Thymus (tissue), 11 donors: ENCODE data around the gene ARHGEF17. TPM values are rescaled to one million over a fixed set of nuclear protein-coding genes. Genes with fewer than 3 reads are reported as not detected.
A peak's percentile ranks its signal among the peaks of the same experiment; 100 is the strongest.

Source experiments
- DNase-seq, 9 donors: peaks; one replicate each; pipeline ENCODE4 v3.0.0-alpha.2; 2013; ENCODE audit warnings: low spot score in 9 of 9, low read depth in 6 of 9, missing footprints in 1 of 9
- H3K27ac ChIP-seq, 2 donors: one replicate each; pipeline ENCODE4 v1.5.1; 2013; ENCODE audit warnings: control low read depth in 1 of 2, low read depth in 1 of 2, low read length in 1 of 2, mild to moderate bottlenecking in 1 of 2, moderate library complexity in 1 of 2
- H3K27me3 ChIP-seq, 2 donors: one replicate each; pipeline ENCODE4 v1.5.1; 2013; ENCODE audit warnings: low read length in 1 of 2; ENCODE audit not compliant: control insufficient read depth in 2 of 2, insufficient read depth in 1 of 2
- H3K36me3 ChIP-seq, 2 donors: one replicate each; pipeline ENCODE4 v1.5.1; 2013; ENCODE audit warnings: low read length in 1 of 2, mild to moderate bottlenecking in 1 of 2, moderate library complexity in 1 of 2; ENCODE audit not compliant: control insufficient read depth in 2 of 2, insufficient read depth in 2 of 2
- H3K4me1 ChIP-seq, 2 donors: one replicate each; pipeline ENCODE4 v1.5.1; 2013; ENCODE audit warnings: low read length in 2 of 2; ENCODE audit not compliant: control insufficient read depth in 2 of 2, insufficient read depth in 2 of 2
- H3K4me3 ChIP-seq, 2 donors: one replicate each; pipeline ENCODE4 v1.5.1; 2013; ENCODE audit warnings: low read length in 2 of 2, control low read depth in 1 of 2, mild to moderate bottlenecking in 1 of 2
- H3K9me3 ChIP-seq, 2 donors: one replicate each; pipeline ENCODE4 v1.5.1; 2013; ENCODE audit warnings: low read length in 1 of 2, mild to moderate bottlenecking in 1 of 2; ENCODE audit not compliant: control insufficient read depth in 2 of 2, insufficient read depth in 1 of 2
- WGBS: extraction: QIAGEN DNeasy Blood & Tissue Kit; methylation state at CpG from one replicate; pipeline ENCODE4 v1.1.7; 2013; 5-methylcytosine and 5-hydroxymethylcytosine counted together
- polyA plus RNA-seq: library from polyadenylated mRNA; stranded (reverse); fragments of 200-250 nt; gene quantifications from one replicate; pipeline ENCODE4 v1.2.3, GENCODE V29; 2013
- total RNA-seq: library from RNA; stranded (reverse); fragments of 120-200 nt; gene quantifications from one replicate; pipeline ENCODE4 v1.2.4, GENCODE V29; 2013
- donor health status: healthy.

ARHGEF17 gene
- total and polyA plus RNA-seq, 2 donors, result 2.5 to 8.9 TPM

DNA sequence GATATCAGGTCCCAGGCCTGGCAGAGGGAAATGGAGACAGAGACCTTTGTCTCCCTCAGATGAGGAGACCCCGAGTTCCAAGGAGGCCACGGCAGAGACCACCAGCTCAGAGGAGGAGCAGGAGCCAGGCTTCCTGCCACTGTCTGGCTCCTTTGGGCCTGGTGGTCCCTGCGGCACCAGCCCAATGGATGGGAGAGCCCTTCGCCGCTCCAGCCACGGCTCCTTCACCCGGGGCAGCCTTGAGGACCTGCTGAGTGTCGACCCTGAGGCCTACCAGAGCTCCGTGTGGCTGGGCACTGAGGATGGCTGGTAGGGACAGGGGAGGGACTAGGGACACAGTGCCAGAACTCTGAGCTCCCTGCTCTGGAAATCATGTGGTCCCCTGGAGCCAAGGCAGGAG lies 55.1 kb downstream of the ARHGEF17 start:
- WGBS, result 98% methylated on average over 9 of the region's 9 CpGs
- no peaks in the 10 kb centered on the region for H3K36me3 ChIP-seq
- H3K4me3 ChIP-seq, result no peak overlapping the region
- H3K4me1 ChIP-seq, result peaks cover 4 to 10% of the 10 kb centered on the region in 2 donors
- no peak overlapping the region for H3K27ac ChIP-seq
- no peaks in the 10 kb centered on the region for H3K9me3 ChIP-seq
- no peak for DNase-seq
- no peaks in the 10 kb centered on the region for H3K27me3 ChIP-seq

DNA sequence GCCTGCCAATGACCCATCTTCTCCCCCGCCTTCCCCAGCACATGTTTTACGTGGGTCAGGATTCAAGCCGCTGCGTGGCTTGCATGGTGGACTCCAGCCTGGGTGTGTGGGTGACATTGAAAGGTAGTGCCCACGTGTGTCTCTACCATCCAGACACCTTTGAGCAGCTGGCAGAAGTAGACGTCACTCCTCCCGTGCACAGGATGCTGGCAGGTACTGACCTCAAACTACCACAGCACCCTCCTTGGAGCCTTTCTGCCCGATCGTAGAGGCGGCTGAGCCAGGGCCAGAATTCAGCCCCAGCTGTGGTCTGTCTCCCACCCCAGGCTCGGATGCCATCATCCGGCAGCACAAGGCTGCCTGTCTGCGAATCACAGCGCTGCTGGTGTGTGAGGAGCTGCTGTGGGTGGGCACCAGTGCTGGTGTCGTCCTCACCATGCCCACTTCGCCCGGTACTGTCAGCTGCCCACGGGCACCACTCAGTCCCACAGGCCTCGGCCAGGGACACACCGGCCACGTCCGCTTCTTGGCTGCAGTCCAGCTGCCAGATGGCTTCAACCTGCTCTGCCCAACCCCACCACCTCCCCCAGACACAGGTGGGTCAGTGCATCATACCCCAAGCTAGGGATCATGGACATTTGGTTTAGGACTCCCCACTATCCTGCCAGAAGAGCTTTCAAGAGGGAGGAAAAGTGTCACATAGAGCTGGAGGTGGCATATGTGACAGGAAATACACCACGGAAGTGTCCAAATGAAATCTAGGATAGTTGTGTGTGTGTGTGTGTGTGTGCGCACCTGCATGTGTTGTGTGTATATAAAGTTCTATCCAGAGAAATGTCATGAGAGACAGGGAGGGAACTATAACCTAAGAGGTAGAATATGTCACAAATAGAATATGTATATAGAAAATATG lies 57.5 kb downstream of the ARHGEF17 start:
- H3K27ac ChIP-seq, result peak overlapping the region; percentile 39 to 55

DNA sequence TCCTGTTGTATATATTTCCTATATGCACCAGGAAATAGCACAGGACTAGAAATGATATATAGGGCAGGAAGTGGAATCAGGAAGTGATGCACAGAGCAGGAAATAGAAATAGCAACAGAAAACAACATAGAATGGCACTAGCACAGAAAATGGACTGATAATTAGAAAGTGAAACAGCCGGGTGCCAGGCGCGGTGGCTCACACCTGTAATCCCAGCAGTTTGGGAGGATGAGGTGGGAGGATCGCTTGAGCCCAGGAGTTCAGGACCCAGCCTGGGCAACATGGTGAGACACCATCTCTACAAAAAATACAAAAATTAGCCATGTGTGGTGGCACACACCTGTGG lies 58.2 kb downstream of the ARHGEF17 start:
- Histone ChIP-seq H3K4me1 (peaks cover 4 to 10% of the 10 kb centered on the region in 2 donors), H3K4me3 (no peak overlapping the region), H3K36me3 (no peaks in the 10 kb centered on the region), H3K9me3 (no peaks in the 10 kb centered on the region), H3K27me3 (no peaks in the 10 kb centered on the region), H3K27ac (peak overlapping the region; percentile 69 to 88)
- DNase-seq, result peak in 1 of 9 donors; percentile 52
- WGBS, result 94% methylated on average over 4 of the region's 4 CpGs

More for the DNA sequence above, 57.5 kb downstream of the ARHGEF17 start:
- H3K27me3 ChIP-seq, result no peaks in the 10 kb centered on the region
- H3K9me3 ChIP-seq, result no peaks in the 10 kb centered on the region
- no peaks in the 10 kb centered on the region for H3K36me3 ChIP-seq
- peaks cover 4 to 10% of the 10 kb centered on the region in 2 donors for H3K4me1 ChIP-seq
- 92% methylated on average over 24 of the region's 24 CpGs for WGBS
- no peak overlapping the region for H3K4me3 ChIP-seq
- no peak for DNase-seq

DNA sequence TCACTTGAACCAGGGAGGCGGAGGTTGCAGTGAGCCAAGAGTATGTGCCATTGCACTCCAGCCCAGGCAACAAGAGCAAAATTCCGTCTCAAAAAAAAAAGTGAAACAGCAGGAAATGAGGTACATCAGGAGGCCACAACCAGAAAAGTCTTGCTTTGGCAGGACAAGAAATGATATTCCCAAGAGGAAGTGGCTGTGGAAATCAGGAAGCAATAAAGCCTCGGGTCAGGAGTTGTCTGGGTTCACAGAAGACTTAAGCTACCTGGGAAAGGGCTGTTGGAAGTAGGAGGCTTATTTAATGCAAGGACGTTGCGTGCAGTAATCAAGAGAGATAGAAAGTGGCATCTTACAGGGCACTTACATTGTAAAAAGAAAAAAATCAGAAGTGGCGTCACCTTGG lies 58.9 kb downstream of the ARHGEF17 start:
- 96% methylated on average over 6 of the region's 6 CpGs for WGBS
- Histone ChIP-seq H3K4me3 (no peak overlapping the region), H3K27me3 (no peaks in the 10 kb centered on the region), H3K4me1 (peaks cover 4 to 10% of the 10 kb centered on the region in 2 donors), H3K27ac (no peak overlapping the region), H3K36me3 (no peaks in the 10 kb centered on the region), H3K9me3 (no peaks in the 10 kb centered on the region)
- DNase-seq, result no peak

DNA sequence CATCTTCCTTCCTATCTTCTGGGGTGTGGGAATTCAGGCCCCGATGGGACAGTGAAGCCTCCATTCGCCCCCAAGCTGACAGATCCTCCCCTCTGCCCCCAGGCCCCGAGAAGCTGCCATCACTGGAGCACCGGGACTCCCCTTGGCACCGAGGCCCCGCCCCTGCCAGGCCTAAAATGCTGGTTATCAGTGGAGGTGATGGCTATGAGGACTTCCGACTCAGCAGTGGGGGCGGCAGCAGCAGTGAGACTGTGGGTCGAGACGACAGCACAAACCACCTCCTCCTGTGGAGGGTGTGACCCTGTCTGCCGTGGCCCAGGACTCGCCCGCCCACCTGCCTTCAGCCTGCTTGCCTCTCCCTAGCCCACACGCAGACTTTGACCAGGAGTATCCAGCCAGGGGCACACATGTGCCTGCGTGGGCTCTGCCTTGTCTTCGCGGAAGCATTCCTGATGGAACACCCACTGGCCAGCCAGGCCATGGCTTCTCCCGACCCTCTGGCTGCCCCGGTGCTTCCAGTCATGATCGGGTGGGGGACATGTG lies 59.5 kb downstream of the ARHGEF17 start:
- DNase-seq, result no peak
- H3K36me3 ChIP-seq, result no peaks in the 10 kb centered on the region
- WGBS, result 94% methylated on average over 20 of the region's 20 CpGs
- no peaks in the 10 kb centered on the region for H3K27me3 ChIP-seq
- peaks cover 4 to 10% of the 10 kb centered on the region in 2 donors for H3K4me1 ChIP-seq
- H3K4me3 ChIP-seq, result no peak overlapping the region
- H3K9me3 ChIP-seq, result no peaks in the 10 kb centered on the region
- no peak overlapping the region for H3K27ac ChIP-seq

DNA sequence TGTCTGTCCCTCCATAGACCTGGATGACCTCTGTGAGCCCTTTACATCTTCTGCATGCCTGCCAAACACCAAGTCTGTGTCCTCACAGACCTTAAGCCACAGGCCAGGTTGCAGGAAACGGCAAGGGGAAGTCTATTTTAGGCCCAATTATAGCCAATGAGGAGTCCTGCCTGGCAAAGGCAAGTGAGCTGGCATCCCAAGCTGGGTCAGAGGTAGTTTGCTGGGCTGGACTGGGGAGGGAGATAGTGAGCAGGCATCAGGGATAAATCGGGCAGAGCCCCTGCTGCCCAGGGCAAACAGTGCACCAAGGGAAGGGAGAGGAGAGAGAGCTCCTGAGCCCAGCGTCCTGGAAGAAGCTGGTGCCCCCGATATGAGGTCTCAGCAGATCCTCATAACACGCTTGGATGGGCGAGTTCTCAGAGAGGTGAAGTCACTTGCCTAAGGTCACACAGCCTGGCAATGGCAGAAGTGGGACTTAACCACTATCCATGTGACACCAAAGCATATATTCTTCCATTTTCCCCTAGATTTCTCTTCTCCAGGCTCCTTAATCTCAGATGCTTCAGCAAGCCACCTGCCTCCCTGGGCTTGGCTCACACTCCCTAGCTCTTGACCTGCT lies 64.4 kb downstream of the ARHGEF17 start:
- Histone ChIP-seq H3K27me3 (no peaks in the 10 kb centered on the region), H3K9me3 (no peaks in the 10 kb centered on the region), H3K36me3 (no peaks in the 10 kb centered on the region), H3K4me3 (no peak overlapping the region), H3K4me1 (peaks cover 8 to 15% of the 10 kb centered on the region in 2 donors), H3K27ac (no peak overlapping the region)
- DNase-seq, result no peak
- WGBS, result 57% methylated on average over 6 of the region's 6 CpGs

DNA sequence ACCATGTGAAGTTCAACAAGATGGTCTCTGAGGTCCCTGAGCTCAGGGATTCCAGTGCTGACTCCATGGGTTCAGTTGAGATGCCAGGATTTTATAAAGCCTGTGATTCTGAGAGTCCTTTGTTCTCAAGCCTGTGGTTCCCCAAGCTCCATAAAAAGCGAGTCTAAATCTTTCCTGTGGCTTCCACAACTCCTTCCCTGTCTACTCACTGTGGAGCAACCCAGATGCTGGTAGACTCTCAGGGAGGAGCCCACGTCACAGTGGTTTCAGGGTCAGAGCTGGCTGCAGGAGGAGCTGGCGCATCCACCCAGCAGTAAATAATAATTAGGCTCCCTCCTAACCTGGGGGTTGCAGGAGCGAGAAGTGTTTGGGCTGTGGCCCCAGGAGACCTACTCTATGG lies 66.1 kb downstream of the ARHGEF17 start:
- Histone ChIP-seq H3K27me3 (no peaks in the 10 kb centered on the region), H3K4me1 (peaks cover 11 to 31% of the 10 kb centered on the region in 2 donors), H3K4me3 (no peak overlapping the region), H3K36me3 (no peaks in the 10 kb centered on the region), H3K9me3 (no peaks in the 10 kb centered on the region), H3K27ac (no peak overlapping the region)
- 95% methylated on average over 4 of the region's 4 CpGs for WGBS
- DNase-seq, result no peak

DNA sequence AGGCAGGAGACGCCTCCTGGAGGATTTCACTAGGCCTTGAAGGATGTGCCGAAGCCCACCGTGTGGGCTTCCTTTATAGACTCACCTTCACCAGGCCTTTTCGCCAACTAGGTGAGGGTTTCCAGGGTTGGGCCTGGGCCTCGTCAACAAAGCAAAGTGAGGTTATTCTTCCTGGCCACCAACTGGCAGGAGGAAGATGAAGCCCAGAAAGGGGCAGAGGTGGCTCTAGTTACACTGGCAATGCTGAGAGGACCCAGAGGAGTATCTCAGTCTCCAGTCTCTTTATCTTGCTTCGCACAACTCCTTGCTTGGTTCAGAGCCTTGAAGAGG lies 67.7 kb downstream of the ARHGEF17 start:
- peak overlapping the region; percentile 38 to 65 for H3K27ac ChIP-seq
- peak in 1 of 9 donors; percentile 56 for DNase-seq
- no peaks in the 10 kb centered on the region for H3K9me3 ChIP-seq
- H3K36me3 ChIP-seq, result no peaks in the 10 kb centered on the region
- WGBS, result 71% methylated on average over 6 of the region's 6 CpGs
- no peak overlapping the region for H3K4me3 ChIP-seq
- peaks cover 11 to 46% of the 10 kb centered on the region in 2 donors for H3K4me1 ChIP-seq
- no peaks in the 10 kb centered on the region for H3K27me3 ChIP-seq

DNA sequence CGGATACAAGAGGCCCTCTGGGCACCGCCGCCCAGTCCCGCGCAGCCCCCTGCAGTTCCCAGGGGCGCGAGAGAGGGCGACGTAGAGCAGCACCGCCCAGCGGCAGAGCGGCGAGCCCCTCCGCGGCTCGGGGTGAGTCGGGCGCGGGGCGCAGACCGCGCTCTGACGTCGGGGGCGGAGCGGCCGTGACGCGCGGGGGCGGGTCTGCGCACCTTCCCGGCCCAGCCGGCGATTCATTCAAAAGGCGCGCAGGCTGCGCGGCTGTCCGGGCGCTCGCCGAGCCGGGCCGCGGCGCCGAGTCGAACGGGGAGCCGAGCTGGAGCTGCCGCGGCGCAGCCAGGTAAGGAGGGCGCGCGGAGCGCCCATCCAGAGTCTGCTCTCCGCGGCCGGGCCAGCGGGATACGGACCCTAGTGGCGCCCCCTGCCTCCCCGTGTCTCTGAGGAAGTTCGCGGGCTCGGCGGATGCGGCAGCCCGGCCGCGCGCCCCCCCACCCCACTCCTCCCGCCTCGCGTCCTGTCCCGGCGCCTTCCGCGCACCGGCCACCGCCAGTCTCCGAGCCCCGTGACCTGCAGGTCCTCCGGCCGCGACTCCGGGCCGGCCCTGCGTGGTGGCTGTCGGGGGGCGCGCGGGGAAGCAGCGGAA lies 68.2 kb downstream of the ARHGEF17 start, which contains the start of gene RELT:
Gene RELT (plus strand): TSS at position 240 of the 643 bp plus-strand sequence. CDS start 12,738 bp downstream, outside the sequence.
- WGBS, result under 1% methylated on average over 96 of the region's 96 CpGs
- Histone ChIP-seq H3K9me3 (no peaks in the 10 kb centered on the region), H3K36me3 (no peaks in the 10 kb centered on the region), H3K4me3 (peak within 1 kb of the TSS; percentile 45 to 70), H3K27ac (peak within 1 kb of the TSS; percentile 65 to 70), H3K27me3 (no peaks in the 10 kb centered on the region), H3K4me1 (peaks cover 11 to 51% of the 10 kb centered on the region in 2 donors)
- peak in 8 of 9 donors; percentile 76 to 95 (median 90) for DNase-seq
